CD14-positive monocyte (primary cell): Measurements from ENCODE around the gene SF3A1. TPM values are rescaled to one million over a fixed set of nuclear protein-coding genes. Genes with fewer than 3 reads are reported as not detected.
A peak's percentile ranks its signal among the peaks of the same experiment; 100 is the strongest.

Source experiments
- DNase-seq, 3 donors: peaks; one replicate each; pipeline ENCODE4 v3.0.0-alpha.2; 2011 to 2022
- H2AFZ ChIP-seq: 2 replicates; pipeline ENCODE4 v1.6.0; 2012; ENCODE audit warnings: mild to moderate bottlenecking, low read depth, low read length, inconsistent platforms; ENCODE audit not compliant: insufficient read depth, poor library complexity, severe bottlenecking
- H3K27ac ChIP-seq, 2 donors: 1 replicate in 1 of 2; 2 replicates in 1 of 2; pipeline ENCODE4 v1.5.1; 2012 to 2013; ENCODE audit warnings: low read length in 2 of 2, control low read depth in 1 of 2, inconsistent platforms in 1 of 2, low read depth in 1 of 2, mild to moderate bottlenecking in 1 of 2
- H3K27me3 ChIP-seq, 2 donors: one replicate each; pipeline versions ENCODE4 v1.6.0 to v1.6.1; 2011 to 2013; ENCODE audit warnings: low read length in 2 of 2; ENCODE audit not compliant: control insufficient read depth in 2 of 2, insufficient read depth in 2 of 2
- H3K36me3 ChIP-seq, 2 donors: replicated peaks in 1 of 2; 1 replicate in 1 of 2; 2 replicates in 1 of 2; pipeline versions ENCODE4 v1.5.1 to v1.6.1; 2012 to 2013; ENCODE audit warnings: low read length in 2 of 2, control low read depth in 1 of 2, inconsistent platforms in 1 of 2, mild to moderate bottlenecking in 1 of 2; ENCODE audit not compliant: insufficient read depth in 2 of 2, control insufficient read depth in 1 of 2
- H3K4me1 ChIP-seq, 2 donors: 1 replicate in 1 of 2; 2 replicates in 1 of 2; pipeline versions ENCODE4 v1.5.1 to v1.6.1; 2012 to 2013; ENCODE audit warnings: low read length in 2 of 2, control low read depth in 1 of 2, inconsistent platforms in 1 of 2, mild to moderate bottlenecking in 1 of 2, moderate library complexity in 1 of 2; ENCODE audit not compliant: insufficient read depth in 2 of 2, control insufficient read depth in 1 of 2
- H3K4me2 ChIP-seq: replicated peaks from 2 replicates; pipeline ENCODE3; 2012; ENCODE audit warnings: low read length, moderate library complexity, mild to moderate bottlenecking; ENCODE audit not compliant: poor library complexity, severe bottlenecking; ENCODE audit errors: extremely low read depth
- H3K4me3 ChIP-seq, 3 experiments: fragments of 200-600 bp in 1 of 3; sonication (generic) in 1 of 3; replicated peaks in 1 of 3; 1 replicate in 2 of 3; 2 replicates in 1 of 3; pipeline ENCODE4 v1.5.1; 2011 to 2013; ENCODE audit warnings: low read length in 3 of 3, mild to moderate bottlenecking in 3 of 3, control low read depth in 2 of 3, low read depth in 2 of 3, inconsistent platforms in 1 of 3, moderate library complexity in 1 of 3
- H3K79me2 ChIP-seq: 2 replicates; pipeline ENCODE4 v1.6.0; 2012; ENCODE audit warnings: mild to moderate bottlenecking, control low read depth, inconsistent platforms, low read length, moderate library complexity; ENCODE audit not compliant: insufficient read depth
- H3K9ac ChIP-seq: 2 replicates; pipeline ENCODE4 v1.6.0; 2017; ENCODE audit warnings: low read length, mild to moderate bottlenecking; ENCODE audit not compliant: insufficient read depth, poor library complexity, severe bottlenecking
- H3K9me3 ChIP-seq, 2 donors: replicated peaks in 1 of 2; 1 replicate in 1 of 2; 2 replicates in 1 of 2; pipeline versions ENCODE4 v1.5.1 to v1.6.1; 2012 to 2013; ENCODE audit warnings: low read length in 2 of 2, control low read depth in 1 of 2; ENCODE audit not compliant: control insufficient read depth in 1 of 2, insufficient read depth in 1 of 2
- H4K20me1 ChIP-seq: 2 replicates; pipeline ENCODE4 v1.6.0; 2012; ENCODE audit warnings: mild to moderate bottlenecking, low read length, control low read depth, moderate library complexity; ENCODE audit not compliant: insufficient read depth
- H3K27ac Mint-ChIP-seq, 7 donors: one replicate each; pipeline ENCODE4 v1.8.0; 2020; ENCODE audit warnings: mild to moderate bottlenecking in 7 of 7, mixed read lengths in 7 of 7, moderate library complexity in 6 of 7, inconsistent platforms in 2 of 7
- H3K27me3 Mint-ChIP-seq, 3 donors: one replicate each; pipeline ENCODE4 v1.8.0; 2021 to 2022; ENCODE audit warnings: low read depth in 3 of 3, mild to moderate bottlenecking in 3 of 3, mixed read lengths in 3 of 3, moderate library complexity in 3 of 3, inconsistent platforms in 1 of 3
- H3K36me3 Mint-ChIP-seq, 2 donors: one replicate each; pipeline ENCODE4 v1.8.0; 2020; ENCODE audit warnings: mixed read lengths in 2 of 2, inconsistent platforms in 1 of 2, mild to moderate bottlenecking in 1 of 2
- H3K4me1 Mint-ChIP-seq: one replicate; pipeline ENCODE4 v1.8.0; 2020; ENCODE audit warnings: mild to moderate bottlenecking, mixed read lengths
- H3K4me3 Mint-ChIP-seq, 2 donors: one replicate each; pipeline ENCODE4 v1.8.0; 2020; ENCODE audit warnings: mild to moderate bottlenecking in 2 of 2, mixed read lengths in 2 of 2, moderate library complexity in 1 of 2
- H3K9me3 Mint-ChIP-seq, 7 donors: one replicate each; pipeline ENCODE4 v1.8.0; 2020 to 2022; ENCODE audit warnings: mixed read lengths in 7 of 7, mild to moderate bottlenecking in 6 of 7, moderate library complexity in 6 of 7, inconsistent platforms in 2 of 7
- CTCF ChIP-seq: fragments of 200-600 bp; IDR thresholded peaks from one replicate; pipeline ENCODE4 v1.8.0; 2022; ENCODE audit warnings: antibody characterized with exemption, mild to moderate bottlenecking
- WGBS: methylation state at CpG from one replicate; pipeline ENCODE4 v1.1.5; 2013; ENCODE audit warnings: missing lambda C conversion rate; ENCODE audit not compliant: insufficient coverage; 5-methylcytosine and 5-hydroxymethylcytosine counted together
- intact Hi-C, 2 donors: fragments of 100-400 bp; cut with micrococcal nuclease; formaldehyde crosslinking; loops; one replicate each; pipeline versions ENCODE4 v1.15.0 to v1.15.1; 2023
- polyA plus RNA-seq, 3 donors: library from polyadenylated mRNA; depleted of rRNA in 1 of 3; unstranded in 2 of 3; stranded (reverse) in 1 of 3; fragments of 300-500 nt in 2 of 3; fragments of >200 nt in 1 of 3; fragmentation: Illumina TruSeq in 2 of 3; gene quantifications; 1 replicate in 2 of 3; 2 replicates in 1 of 3; pipeline ENCODE4 v1.2.3, GENCODE V29; 2012 to 2021

SF3A1 gene
- polyA plus RNA-seq, 3 donors, result 34.7 to 102 (median 52.1) TPM

GRCh38 chr22:30358541-30358940 is 1.8 kb upstream of the SF3A1 start:
- peaks cover 0 to 3% of the 10 kb centered on the region in 2 donors for H3K27me3 ChIP-seq
- H3K27ac ChIP-seq, result no peak overlapping the region
- H4K20me1 ChIP-seq, result peaks cover 28% of the 10 kb centered on the region
- no peak for TF ChIP-seq CTCF
- Mint-ChIP-seq H3K27ac (peak overlapping the region in 1 of 7 donors; percentile 7), H3K9me3 (no peaks in the 10 kb centered on the region), H3K4me1 (peaks cover 31% of the 10 kb centered on the region), H3K4me3 (no peak overlapping the region), H3K27me3 (peaks cover 1 to 20% (median 14%) of the 10 kb centered on the region in 3 donors), H3K36me3 (peaks cover 11 to 12% of the 10 kb centered on the region in 2 donors)
- 95% methylated on average over 5 of the region's 6 CpGs for WGBS
- no peak overlapping the region for H3K4me3 ChIP-seq
- H3K79me2 ChIP-seq, result peaks cover 31% of the 10 kb centered on the region
- H3K36me3 ChIP-seq, result peaks cover 4 to 7% of the 10 kb centered on the region in 2 donors
- peak in 1 of 3 donors; percentile 1 for DNase-seq
- intact Hi-C loops, result loop anchor here in 1 of 2 donors (10.0 kb wide), 1 partner anchor 54 kb away; no protein-coding TSS in a partner anchor
- H3K9me3 ChIP-seq, result no peaks in the 10 kb centered on the region
- H3K4me2 ChIP-seq, result no peak overlapping the region
- H3K4me1 ChIP-seq, result peaks cover 25 to 28% of the 10 kb centered on the region in 2 donors
- no peak overlapping the region for H2AFZ ChIP-seq
- no peak overlapping the region for H3K9ac ChIP-seq

DNA sequence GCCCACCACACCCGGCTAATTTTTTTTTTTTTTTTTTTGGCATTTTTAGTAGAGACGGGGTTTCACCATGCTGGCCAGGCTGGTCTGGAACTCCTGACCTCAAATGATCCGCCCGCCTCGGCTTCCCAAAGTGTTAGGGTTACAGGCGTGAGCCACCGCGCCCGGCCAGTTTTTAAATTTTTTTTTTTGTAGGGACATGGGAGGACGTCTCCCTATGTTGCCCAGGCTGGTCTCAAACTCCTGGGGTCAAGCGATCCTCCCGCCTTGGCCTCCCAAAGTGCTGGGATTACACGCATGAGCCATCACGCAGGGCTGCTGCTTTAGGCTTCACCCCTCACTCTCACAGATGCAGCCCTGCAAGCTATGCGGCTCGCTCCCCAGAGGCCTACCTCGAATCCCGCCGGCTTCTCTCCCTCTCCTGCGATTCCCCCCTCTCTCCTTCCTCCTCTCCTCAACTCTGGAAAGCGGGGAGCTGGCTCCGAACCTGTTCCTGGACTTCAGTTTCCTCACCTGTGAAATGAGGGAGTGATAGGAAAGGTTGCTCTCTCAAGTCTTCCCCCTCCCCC is 1.0 kb upstream of the SF3A1 start:
- no peak overlapping the region for H3K27ac ChIP-seq
- no peak overlapping the region for H3K4me2 ChIP-seq
- H3K36me3 ChIP-seq, result peaks cover 8 to 13% of the 10 kb centered on the region in 2 donors
- no peak overlapping the region for H3K9ac ChIP-seq
- peaks cover 37% of the 10 kb centered on the region for H3K79me2 ChIP-seq
- H3K27me3 ChIP-seq, result peaks cover 0 to 3% of the 10 kb centered on the region in 2 donors
- intact Hi-C loops, result loop anchor here in 1 of 2 donors (2.0 to 10.0 kb wide), 2 partner anchors 29 to 53 kb away; partner anchors contain the start of gene RNF215
- WGBS, result 82% methylated on average over 8 of the region's 22 CpGs
- H3K4me1 Mint-ChIP-seq, result peaks cover 31% of the 10 kb centered on the region
- H3K4me1 ChIP-seq, result peaks cover 25 to 28% of the 10 kb centered on the region in 2 donors
- H2AFZ ChIP-seq, result no peak overlapping the region
- H3K4me3 Mint-ChIP-seq, result peak overlapping the region; percentile 93 to 94
- peak overlapping the region in 6 of 7 donors; percentile 7 to 93 (median 82) for H3K27ac Mint-ChIP-seq
- peaks cover 1 to 20% (median 14%) of the 10 kb centered on the region in 3 donors for H3K27me3 Mint-ChIP-seq
- H4K20me1 ChIP-seq, result peaks cover 34% of the 10 kb centered on the region
- H3K9me3 ChIP-seq, result no peaks in the 10 kb centered on the region
- peak overlapping the region in 1 of 3 experiments; percentile 87 for H3K4me3 ChIP-seq
- H3K36me3 Mint-ChIP-seq, result peaks cover 14 to 18% of the 10 kb centered on the region in 2 donors
- TF ChIP-seq CTCF, result no peak
- DNase-seq, result no peak
- no peaks in the 10 kb centered on the region for H3K9me3 Mint-ChIP-seq
